H1 (cell line): Measurements from ENCODE around the gene ARHGAP1. TPM values are rescaled to one million over a fixed set of nuclear protein-coding genes. Genes with fewer than 3 reads are reported as not detected.

Experiments used
- CTCF ChIA-PET: fragments of 300-600 bp; sonication (Branson Sonifier 250); formaldehyde crosslinking; loops from one replicate; lab custom pipeline; 2021; ENCODE audit not compliant: partially characterized antibody; lab: Charles Lee
- POLR2A ChIA-PET: fragments of 300-600 bp; sonication (Branson Sonifier 250); formaldehyde crosslinking; loops from one replicate; lab custom pipeline; 2021; ENCODE audit warnings: inconsistent platforms; ENCODE audit not compliant: partially characterized antibody; lab: Charles Lee
- DNase-seq, 2 experiments: peaks; one replicate each; pipeline versions ENCODE4 v3.0.0 to v3.0.0-alpha.2; 2010 to 2022; ENCODE audit warnings: low spot score in 2 of 2, low read depth in 1 of 2, mixed read lengths in 1 of 2
- FAIRE-seq: peaks from 2 replicates; lab custom pipeline; 2011; peaks lifted over from hg19 to GRCh38; lab: Jason Lieb, UNC
- H2AFZ ChIP-seq: 2 replicates; pipeline ENCODE4 v1.8.1; 2012; ENCODE audit warnings: low read length, inconsistent platforms
- H2AK5ac ChIP-seq: 2 replicates; pipeline ENCODE4 v1.6.1; 2013; ENCODE audit warnings: low read depth, low read length
- H2BK120ac ChIP-seq: replicated peaks from 2 replicates; pipeline ENCODE3; 2013; ENCODE audit warnings: low read depth, low read length, inconsistent platforms
- H2BK12ac ChIP-seq: 2 replicates; pipeline ENCODE4 v1.6.1; 2013; ENCODE audit warnings: low read depth, low read length
- H2BK15ac ChIP-seq: 2 replicates; pipeline ENCODE4 v1.6.1; 2013; ENCODE audit warnings: low read length
- H2BK20ac ChIP-seq: 2 replicates; pipeline ENCODE4 v1.6.1; 2013; ENCODE audit warnings: low read length
- H2BK5ac ChIP-seq: 2 replicates; pipeline ENCODE4 v1.6.1; 2013; ENCODE audit warnings: low read depth, low read length
- H3K14ac ChIP-seq: 2 replicates; pipeline ENCODE4 v1.6.1; 2013; ENCODE audit warnings: inconsistent platforms; ENCODE audit not compliant: insufficient read length
- H3K18ac ChIP-seq: 2 replicates; pipeline ENCODE4 v1.6.1; 2013; ENCODE audit warnings: low read length; ENCODE audit errors: extremely low read depth
- H3K23ac ChIP-seq: 2 replicates; pipeline ENCODE4 v1.6.1; 2013; ENCODE audit warnings: inconsistent platforms; ENCODE audit not compliant: insufficient read length
- H3K23me2 ChIP-seq: 2 replicates; pipeline ENCODE4 v1.6.1; 2013; ENCODE audit warnings: low read depth, low read length
- H3K27ac ChIP-seq: 2 replicates; pipeline ENCODE4 v1.6.1; 2011; ENCODE audit warnings: low read depth, low read length, inconsistent platforms
- H3K27me3 ChIP-seq, 4 experiments: replicated peaks in 1 of 4; 1 replicate in 1 of 4; 2 replicates in 3 of 4; pipeline versions ENCODE4 v1.6.1 to v1.8.1; 2011 to 2013; ENCODE audit warnings: low read length in 3 of 4, mild to moderate bottlenecking in 3 of 4, inconsistent platforms in 2 of 4, mixed read lengths in 2 of 4, moderate library complexity in 1 of 4; ENCODE audit not compliant: control insufficient read depth in 3 of 4, insufficient read depth in 3 of 4; ENCODE audit errors: extremely low read depth in 1 of 4
- H3K36me3 ChIP-seq, 4 experiments: 2 replicates each; pipeline versions ENCODE4 v1.6.1 to v1.8.1; 2011 to 2013; ENCODE audit warnings: mild to moderate bottlenecking in 4 of 4, low read length in 3 of 4, moderate library complexity in 2 of 4, control low read depth in 1 of 4, inconsistent platforms in 1 of 4; ENCODE audit not compliant: insufficient read depth in 4 of 4, control insufficient read depth in 2 of 4
- H3K4ac ChIP-seq: replicated peaks from 2 replicates; pipeline ENCODE3; 2013; ENCODE audit warnings: low read length, low read depth, mixed read lengths, inconsistent platforms; ENCODE audit not compliant: insufficient read length
- H3K4me1 ChIP-seq, 4 experiments: replicated peaks in 1 of 4; 1 replicate in 1 of 4; 2 replicates in 3 of 4; pipeline versions ENCODE4 v1.6.1 to v1.8.1; 2011 to 2013; ENCODE audit warnings: low read length in 3 of 4, inconsistent platforms in 2 of 4, mixed read lengths in 1 of 4; ENCODE audit not compliant: insufficient read depth in 4 of 4, control insufficient read depth in 3 of 4
- H3K4me2 ChIP-seq, 2 experiments: 2 replicates each; pipeline versions ENCODE4 v1.6.1 to v1.8.1; 2011 to 2013; ENCODE audit warnings: low read depth in 2 of 2, low read length in 2 of 2, control low read depth in 1 of 2, inconsistent platforms in 1 of 2, mild to moderate bottlenecking in 1 of 2; ENCODE audit not compliant: insufficient read depth in 1 of 2
- H3K4me3 ChIP-seq, 4 experiments: fragments of 200-600, 300-600 bp in 1 of 4; sonication (generic), shearing (Covaris generic), sonication (Bioruptor Twin) in 1 of 4; 2 replicates each; pipeline versions ENCODE4 v1.5.1 to v1.8.1; 2011 to 2016; ENCODE audit warnings: low read length in 4 of 4, low read depth in 3 of 4, control low read depth in 2 of 4, inconsistent platforms in 2 of 4, mild to moderate bottlenecking in 2 of 4, mixed read lengths in 1 of 4, moderate library complexity in 1 of 4; ENCODE audit not compliant: insufficient read depth in 2 of 4; ENCODE audit errors: extremely low read depth in 1 of 4
- H3K56ac ChIP-seq: replicated peaks from 2 replicates; pipeline ENCODE3; 2013; ENCODE audit warnings: low read depth, mild to moderate bottlenecking, mixed read lengths, low read length, inconsistent platforms; ENCODE audit not compliant: insufficient read length
- H3K79me1 ChIP-seq: 2 replicates; pipeline ENCODE4 v1.6.1; 2013; ENCODE audit warnings: low read depth, low read length, control low read depth
- H3K79me2 ChIP-seq, 2 experiments: 2 replicates each; pipeline versions ENCODE4 v1.6.1 to v1.8.1; 2012 to 2013; ENCODE audit warnings: low read length in 2 of 2, mild to moderate bottlenecking in 2 of 2, inconsistent platforms in 1 of 2; ENCODE audit not compliant: insufficient read depth in 2 of 2, control insufficient read depth in 1 of 2
- H3K9ac ChIP-seq, 4 experiments: replicated peaks in 1 of 4; 1 replicate in 1 of 4; 2 replicates in 3 of 4; pipeline versions ENCODE4 v1.6.1 to v1.8.1; 2011 to 2013; ENCODE audit warnings: low read depth in 3 of 4, low read length in 3 of 4, control low read depth in 2 of 4, mild to moderate bottlenecking in 2 of 4, moderate library complexity in 2 of 4, inconsistent platforms in 1 of 4; ENCODE audit errors: extremely low read depth in 1 of 4
- H3K9me3 ChIP-seq, 2 experiments: 2 replicates each; pipeline versions ENCODE4 v1.6.1 to v1.8.1; 2012 to 2013; ENCODE audit warnings: mild to moderate bottlenecking in 2 of 2, moderate library complexity in 2 of 2, control low read depth in 1 of 2, inconsistent platforms in 1 of 2, low read depth in 1 of 2, low read length in 1 of 2, mixed read lengths in 1 of 2; ENCODE audit not compliant: insufficient read depth in 2 of 2
- H4K20me1 ChIP-seq, 2 experiments: replicated peaks in 1 of 2; 2 replicates each; pipeline versions ENCODE3 to v1.8.1; 2011 to 2013; ENCODE audit warnings: inconsistent platforms in 2 of 2, low read length in 2 of 2, mild to moderate bottlenecking in 1 of 2; ENCODE audit not compliant: insufficient read depth in 2 of 2, control insufficient read depth in 1 of 2
- H4K5ac ChIP-seq: 2 replicates; pipeline ENCODE4 v1.6.1; 2013; ENCODE audit warnings: low read length, low read depth, mixed read lengths, inconsistent platforms; ENCODE audit not compliant: insufficient read length
- H4K8ac ChIP-seq: 2 replicates; pipeline ENCODE4 v1.8.0; 2013; ENCODE audit warnings: mild to moderate bottlenecking, moderate library complexity, low read length, inconsistent platforms; ENCODE audit not compliant: insufficient read depth; ENCODE audit errors: extremely low read depth
- H4K91ac ChIP-seq: replicated peaks from 2 replicates; pipeline ENCODE3; 2013; ENCODE audit warnings: low read length, mixed read lengths, inconsistent platforms; ENCODE audit not compliant: insufficient read length
- CBX5 ChIP-seq: fragments of 300-800, 300-1000 bp; sonication (generic); IDR thresholded peaks from 2 replicates; pipeline ENCODE4 v1.7.1; 2016; ENCODE audit warnings: antibody characterized with exemption, low read length, low read depth
- EGR1 ChIP-seq: IDR thresholded peaks from 2 replicates; pipeline ENCODE4 v1.6.1; 2011; ENCODE audit warnings: low read depth, low read length, borderline replicate concordance
- EP300 ChIP-seq, 2 experiments: IDR thresholded peaks; 1 replicate in 1 of 2; 2 replicates in 1 of 2; pipeline ENCODE4 v1.6.1; 2011 to 2012; ENCODE audit warnings: low read depth in 2 of 2, low read length in 2 of 2, mild to moderate bottlenecking in 2 of 2, borderline replicate concordance in 1 of 2, inconsistent platforms in 1 of 2, moderate library complexity in 1 of 2
- EZH2 ChIP-seq: fragments of 200-600 bp; sonication (generic); IDR thresholded peaks from 2 replicates; pipeline ENCODE4 v1.7.1; 2012; ENCODE audit warnings: low read depth, mild to moderate bottlenecking, moderate library complexity, low read length, inconsistent platforms; ENCODE audit not compliant: severe bottlenecking
- GTF2F1 ChIP-seq: IDR thresholded peaks from 2 replicates; pipeline ENCODE4 v1.6.1; 2012; ENCODE audit warnings: low read depth, low read length, improper control_type of control experiment, borderline replicate concordance
- NRF1 ChIP-seq: IDR thresholded peaks from 2 replicates; pipeline ENCODE4 v1.6.1; 2011; ENCODE audit warnings: mild to moderate bottlenecking, low read depth, low read length, improper control_type of control experiment
- RFX5 ChIP-seq: IDR thresholded peaks from 2 replicates; pipeline ENCODE4 v1.6.1; 2011; ENCODE audit warnings: low read depth, low read length, improper control_type of control experiment, borderline replicate concordance
- SAP30 ChIP-seq: fragments of 300-600 bp; sonication (generic); IDR thresholded peaks from 2 replicates; pipeline ENCODE4 v1.7.1; 2012; ENCODE audit warnings: low read length, moderate library complexity, mild to moderate bottlenecking, inconsistent platforms; ENCODE audit not compliant: insufficient read depth, insufficient replicate concordance
- SIX5 ChIP-seq: IDR thresholded peaks from 2 replicates; pipeline ENCODE4 v1.6.1; 2011; ENCODE audit warnings: mild to moderate bottlenecking, low read depth, low read length
- SP1 ChIP-seq: IDR thresholded peaks from 2 replicates; pipeline ENCODE4 v1.6.1; 2011; ENCODE audit warnings: low read depth, low read length
- SUZ12 ChIP-seq: fragments of 200-600 bp; sonication (generic); IDR thresholded peaks from 2 replicates; pipeline ENCODE4 v1.6.1; 2012; ENCODE audit warnings: mild to moderate bottlenecking, inconsistent platforms, low read length, moderate library complexity, mixed read lengths
- YY1 ChIP-seq: IDR thresholded peaks from 2 replicates; pipeline ENCODE4 v1.6.1; 2011; ENCODE audit warnings: low read depth, mild to moderate bottlenecking, low read length
- WGBS, 2 experiments: shearing (Covaris generic) in 1 of 2; methylation state at CpG; one replicate each; pipeline versions ENCODE4 v1.1.6 to v1.1.7; 2013 to 2015; ENCODE audit warnings: low lambda C conversion rate in 2 of 2, mixed read lengths in 2 of 2, inconsistent platforms in 1 of 2, low coverage in 1 of 2, missing lambda C conversion rate in 1 of 2; ENCODE audit not compliant: insufficient replicate concordance in 2 of 2, insufficient coverage in 1 of 2, insufficient read length in 1 of 2; ENCODE audit errors: extremely low coverage in 1 of 2, missing lambda C conversion rate in 1 of 2; 5-methylcytosine and 5-hydroxymethylcytosine counted together
- polyA plus RNA-seq, 7 experiments: library from polyadenylated mRNA; depleted of rRNA in 3 of 7; stranded (reverse) in 5 of 7; unstranded in 2 of 7; fragments of >200 nt in 5 of 7; fragments of 200-250 nt in 2 of 7; gene quantifications; 1 replicate in 5 of 7; 2 replicates in 1 of 7; 4 replicates in 1 of 7; pipeline versions ENCODE4 v1.2.1 to v1.2.3, GENCODE V29; 2011 to 2013; ENCODE audit warnings: missing spikeins in 2 of 7, mixed read lengths in 2 of 7
- total RNA-seq: library from RNA; stranded (reverse); fragmentation: NEBNext Ultra II Directional; extraction: Animal tissue kit (Norgen Biotek cat#: 25700); gene quantifications from 2 replicates; pipeline ENCODE4 v1.2.1, GENCODE V29; 2021

Gene ARHGAP1
- total and polyA plus RNA-seq, 2 of the 8 experiments (the other 6 are each of a cell fraction or from before 2014, with no cell fraction given), result 28.6 to 58.8 TPM

DNA sequence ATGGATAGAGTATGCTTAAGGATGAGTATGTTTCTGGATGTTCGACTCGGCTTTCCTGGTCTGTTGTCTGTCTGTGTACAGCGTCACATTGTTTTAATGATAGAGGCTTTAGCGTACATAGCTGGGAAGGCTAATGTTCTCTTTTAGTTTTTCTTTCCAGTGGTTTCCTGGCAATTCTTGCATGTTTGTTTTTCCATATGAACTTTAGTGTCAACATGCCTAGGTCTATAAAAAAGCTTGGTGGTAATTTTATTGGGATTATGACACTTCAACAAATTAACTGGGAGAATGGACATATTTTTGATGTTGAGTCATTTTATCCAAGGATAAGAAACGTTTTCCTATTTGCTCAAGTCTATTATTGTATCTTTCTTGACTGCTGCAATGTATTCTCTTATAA lies 36.2 kb upstream of the ARHGAP1 start:
- no peak overlapping the region for H2AFZ ChIP-seq
- H3K9ac ChIP-seq, result no peak overlapping the region
- H3K4me2 ChIP-seq, result no peak overlapping the region
- peaks cover 0 to 3% (median 0%) of the 10 kb centered on the region in 4 experiments; a peak in 1 of 7 replicates for H3K4me1 ChIP-seq
- no peak overlapping the region for H3K18ac ChIP-seq
- no peaks in the 10 kb centered on the region for H3K27me3 ChIP-seq
- H3K79me1 ChIP-seq, result no peaks in the 10 kb centered on the region
- no peak overlapping the region for H3K14ac ChIP-seq
- no peak overlapping the region for H2AK5ac ChIP-seq
- H3K56ac ChIP-seq, result no peak overlapping the region
- ChIA-PET CTCF (no interaction called here), POLR2A (no interaction called here)
- H4K8ac ChIP-seq, result no peak overlapping the region
- H2BK5ac ChIP-seq, result no peak overlapping the region
- no peak for DNase-seq
- no peak for TF ChIP-seq EP300 (IDR thresholded peaks at IDR 0.05; ENCODE audit: borderline replicate concordance in 1 of 2, low read depth in 2 of 2, low read length in 2 of 2)
- no peak for TF ChIP-seq SIX5
- TF ChIP-seq RFX5, result no peak
- no peak for TF ChIP-seq YY1
- no peak for TF ChIP-seq SP1
- TF ChIP-seq SAP30, result no peak
- no peak for TF ChIP-seq EZH2
- TF ChIP-seq GTF2F1, result no peak
- no peak for TF ChIP-seq SUZ12
- TF ChIP-seq CBX5, result no peak
- no peak for TF ChIP-seq EGR1
- no peak for TF ChIP-seq NRF1
- TF ChIP-seq, all 59 proteins: peak for 0
- H2BK120ac ChIP-seq, result no peak overlapping the region
- H3K23me2 ChIP-seq, result no peaks in the 10 kb centered on the region
- no peak overlapping the region for H3K4me3 ChIP-seq
- H2BK12ac ChIP-seq, result no peak overlapping the region
- H3K27ac ChIP-seq, result no peak overlapping the region
- H3K9me3 ChIP-seq, result no peaks in the 10 kb centered on the region
- H3K4ac ChIP-seq, result no peak overlapping the region
- H2BK15ac ChIP-seq, result no peak overlapping the region
- H3K79me2 ChIP-seq, result no peaks in the 10 kb centered on the region
- H4K20me1 ChIP-seq, result no peaks in the 10 kb centered on the region
- H4K5ac ChIP-seq, result no peak overlapping the region
- no peak overlapping the region for H2BK20ac ChIP-seq
- no peak for FAIRE-seq
- H4K91ac ChIP-seq, result no peak overlapping the region
- H3K23ac ChIP-seq, result no peak overlapping the region
- peaks cover 0 to 6% (median 5%) of the 10 kb centered on the region in 4 experiments; a peak in 4 of 8 replicates for H3K36me3 ChIP-seq
- WGBS, 2 experiments, result 89% methylated on average over 5 of the region's 5 CpGs; no CpG with 5 or more reads in 1 of the 2 experiments
